HCT116 (cell line): Measurements from ENCODE around the gene PTOV1. TPM values are rescaled to one million over a fixed set of nuclear protein-coding genes. Genes with fewer than 3 reads are reported as not detected.
A peak's percentile ranks its signal among the peaks of the same experiment; 100 is the strongest.

ENCODE experiments used
- ATAC-seq: fragments of 200-7000 bp; cut with Tn5 transposase; 2 replicates; pipeline ENCODE4 v1.9.1; 2020; ENCODE audit warnings: mild to moderate bottlenecking, moderate library complexity
- BruUV-seq: library from RNA; stranded (reverse); fragments of 400-500 nt; replicated peaks from 2 replicates; lab custom pipeline; 2021; lab: Mats Ljungman, UMichigan
- CTCF ChIA-PET: fragments of 300-600 bp; sonication (Branson Sonifier 250); formaldehyde crosslinking; loops from one replicate; lab custom pipeline; 2021; ENCODE audit warnings: antibody characterized with exemption; lab: Charles Lee
- POLR2A ChIA-PET: fragments of 300-600, 350-600 bp; sonication (Branson Sonifier 250); formaldehyde crosslinking; loops from one replicate; lab custom pipeline; 2021; ENCODE audit warnings: antibody characterized with exemption; lab: Charles Lee
- RAD21 ChIA-PET, 2 experiments: fragments of 300-600 bp; sonication (Branson Sonifier 250); formaldehyde crosslinking; loops; one replicate each; lab custom pipeline; 2023; ENCODE audit warnings: low total read pairs in 2 of 2; ENCODE audit not compliant: uncharacterized antibody in 2 of 2, unreplicated experiment in 2 of 2, low non-redundant PET in 1 of 2; lab: Charles Lee
- DNase-seq: peaks from one replicate; pipeline ENCODE4 v3.0.0-alpha.2; 2010; ENCODE audit warnings: low read depth, low spot score
- H2AFZ ChIP-seq: fragments of 200-600 bp; shearing (Covaris generic), sonication (generic); 2 replicates; pipeline ENCODE4 v1.6.1; 2017; ENCODE audit warnings: low read depth, mixed run types, mixed read lengths, antibody characterized with exemption, low read length; ENCODE audit not compliant: poor library complexity, severe bottlenecking
- H3K27ac ChIP-seq: 2 replicates; pipeline ENCODE4 v1.5.1; 2012; ENCODE audit warnings: low read depth, low read length
- H3K27me3 ChIP-seq: fragments of 200-600 bp; sonication (generic); 2 replicates; pipeline ENCODE4 v1.6.1; 2016; ENCODE audit warnings: mixed run types, low read length, mixed read lengths; ENCODE audit not compliant: insufficient read depth
- H3K36me3 ChIP-seq, 2 experiments: fragments of 200-500 bp in 1 of 2; fragments of 200-600 bp in 1 of 2; sonication (Bioruptor generic) in 1 of 2; sonication (generic) in 1 of 2; 2 replicates each; pipeline versions ENCODE4 v1.5.1 to v1.6.1; 2014 to 2016; ENCODE audit warnings: low read length in 2 of 2, inconsistent platforms in 1 of 2, mixed read lengths in 1 of 2, mixed run types in 1 of 2; ENCODE audit not compliant: insufficient read depth in 2 of 2, control insufficient read depth in 1 of 2
- H3K4me1 ChIP-seq, 2 experiments: fragments of 200-600 bp in 1 of 2; sonication (generic) in 1 of 2; 2 replicates each; pipeline versions ENCODE4 v1.5.1 to v1.6.1; 2012 to 2017; ENCODE audit warnings: low read length in 2 of 2, inconsistent platforms in 1 of 2, mild to moderate bottlenecking in 1 of 2, mixed read lengths in 1 of 2, mixed run types in 1 of 2, moderate library complexity in 1 of 2; ENCODE audit not compliant: insufficient read depth in 2 of 2, control insufficient read depth in 1 of 2
- H3K4me2 ChIP-seq: fragments of 200-600 bp; sonication (generic); 2 replicates; pipeline ENCODE4 v1.6.1; 2017; ENCODE audit warnings: mixed run types, low read length, mixed read lengths
- H3K4me3 ChIP-seq, 2 experiments: fragments of 200-600 bp in 1 of 2; sonication (generic) in 1 of 2; replicated peaks in 1 of 2; 2 replicates each; pipeline ENCODE4 v1.5.1; 2011 to 2016; ENCODE audit warnings: low read length in 2 of 2, control low read depth in 1 of 2, low read depth in 1 of 2, mild to moderate bottlenecking in 1 of 2, mixed read lengths in 1 of 2, mixed run types in 1 of 2
- H3K79me2 ChIP-seq: fragments of 200-600 bp; sonication (generic); 2 replicates; pipeline ENCODE4 v1.6.1; 2017; ENCODE audit warnings: mild to moderate bottlenecking, mixed run types, low read length, moderate library complexity, mixed read lengths; ENCODE audit not compliant: insufficient read depth
- H3K9ac ChIP-seq: fragments of 200-600 bp; sonication (generic); 2 replicates; pipeline ENCODE4 v1.6.1; 2016; ENCODE audit warnings: low read length, mixed read lengths
- H3K9me2 ChIP-seq: fragments of 200-600 bp; sonication (generic), shearing (Covaris generic); 2 replicates; pipeline ENCODE4 v1.6.1; 2017; ENCODE audit warnings: mixed run types, mild to moderate bottlenecking, moderate library complexity; ENCODE audit not compliant: insufficient read depth
- H3K9me3 ChIP-seq, 2 experiments: fragments of 200-500 bp in 1 of 2; fragments of 200-600 bp in 1 of 2; sonication (Bioruptor generic) in 1 of 2; sonication (generic) in 1 of 2; 2 replicates each; pipeline ENCODE4 v1.6.1; 2014 to 2017; ENCODE audit warnings: low read length in 2 of 2, mixed read lengths in 2 of 2, inconsistent platforms in 1 of 2, low read depth in 1 of 2, mild to moderate bottlenecking in 1 of 2, mixed run types in 1 of 2, moderate library complexity in 1 of 2; ENCODE audit not compliant: control insufficient read depth in 1 of 2, insufficient read depth in 1 of 2
- H4K20me1 ChIP-seq: fragments of 200-600 bp; sonication (generic), shearing (Covaris generic); 2 replicates; pipeline ENCODE4 v1.6.1; 2017; ENCODE audit warnings: mixed run types, mild to moderate bottlenecking, moderate library complexity; ENCODE audit not compliant: insufficient read depth
- EGR1 ChIP-seq: IDR thresholded peaks from 2 replicates; pipeline ENCODE4 v1.6.1; 2012; ENCODE audit warnings: low read depth
- SRF ChIP-seq: IDR thresholded peaks from 2 replicates; pipeline ENCODE4 v1.6.1; 2012; ENCODE audit warnings: low read depth
- intact Hi-C: fragments of 100-400 bp; cut with micrococcal nuclease; formaldehyde crosslinking; loops from 2 replicates; pipeline ENCODE4 v1.10.0; 2022
- total RNA-seq: library from RNA; stranded (reverse); gene quantifications from one replicate; pipeline ENCODE4 v1.2.1, GENCODE V29; 2021; ENCODE audit not compliant: unreplicated experiment
- TF ChIP-seq, protein P1 (sequence below): IDR thresholded peaks from 2 replicates; pipeline ENCODE4 v1.6.1; 2012; ENCODE audit warnings: low read depth

Gene PTOV1
- total RNA-seq, 1 experiment from 2014 or later, result 236 TPM

DNA sequence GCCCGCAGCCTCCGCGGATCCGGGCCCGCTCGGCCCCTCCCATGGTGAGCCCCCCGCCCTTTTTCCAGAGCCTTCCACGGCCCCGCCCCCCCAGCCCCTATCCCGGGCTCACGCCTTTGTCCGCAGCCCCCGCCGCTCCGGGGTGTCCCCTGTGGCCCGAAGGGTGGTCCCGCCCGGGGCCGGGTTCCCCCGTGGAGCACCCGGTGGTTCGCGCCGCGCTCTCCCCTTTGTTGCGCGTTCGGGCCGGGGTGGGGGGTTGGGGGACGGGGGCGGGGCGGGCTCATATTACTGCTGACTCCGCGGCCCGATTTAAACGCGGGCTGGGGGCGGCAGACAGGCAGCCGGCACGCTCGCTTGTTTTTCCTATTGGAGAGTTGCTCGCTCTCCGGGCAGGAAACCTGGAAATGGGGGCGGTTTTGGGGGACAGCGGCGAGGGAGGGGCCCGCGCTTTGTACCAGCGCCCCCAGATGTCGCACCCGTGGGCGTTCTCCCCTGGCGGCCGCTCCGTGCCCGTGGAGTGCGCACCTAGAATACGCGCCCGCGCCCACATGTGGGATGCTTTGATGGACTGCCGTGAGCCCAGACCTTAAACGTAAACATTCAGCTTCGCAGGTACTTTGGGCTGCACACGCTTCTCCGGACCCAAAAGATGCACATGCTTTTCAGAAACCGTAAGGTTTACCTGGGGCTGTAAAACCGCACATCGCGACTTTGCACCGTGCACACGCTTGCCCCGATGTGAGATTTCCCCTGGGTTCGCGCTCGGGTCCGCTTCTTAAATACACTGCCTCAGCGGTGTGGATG, 699 bp downstream of the PTOV1 start:
- Histone ChIP-seq H3K9ac (peak overlapping the region; percentile 97), H4K20me1 (no peaks in the 10 kb centered on the region), H3K36me3 (peaks cover 4 to 5% of the 10 kb centered on the region in 2 experiments; a peak in 3 of 4 replicates), H2AFZ (no peak overlapping the region), H3K79me2 (peaks cover 44% of the 10 kb centered on the region), H3K4me2 (peak overlapping the region; percentile 98), H3K4me1 (peaks cover 34 to 42% of the 10 kb centered on the region in 2 experiments), H3K9me2 (no peaks in the 10 kb centered on the region), H3K4me3 (peak overlapping the region; percentile 85 to 90), H3K9me3 (no peaks in the 10 kb centered on the region), H3K27me3 (no peaks in the 10 kb centered on the region), H3K27ac (peak overlapping the region; percentile 91)
- ChIA-PET CTCF (interaction anchor here (1.5 kb wide), 1 partner anchor 12 kb away, joined by 3 read pairs; no protein-coding TSS in a partner anchor), POLR2A (interaction anchor here (2.3 kb wide), 1 partner anchor 175 kb away, joined by 7 read pairs; the partner anchor contains the start of gene PRMT1), RAD21 (no interaction called here)
- TF ChIP-seq SRF (no peak), EGR1 (peak; percentile 42; the same call in 1 of the 2 replicates)
- TF ChIP-seq, protein P1, sequence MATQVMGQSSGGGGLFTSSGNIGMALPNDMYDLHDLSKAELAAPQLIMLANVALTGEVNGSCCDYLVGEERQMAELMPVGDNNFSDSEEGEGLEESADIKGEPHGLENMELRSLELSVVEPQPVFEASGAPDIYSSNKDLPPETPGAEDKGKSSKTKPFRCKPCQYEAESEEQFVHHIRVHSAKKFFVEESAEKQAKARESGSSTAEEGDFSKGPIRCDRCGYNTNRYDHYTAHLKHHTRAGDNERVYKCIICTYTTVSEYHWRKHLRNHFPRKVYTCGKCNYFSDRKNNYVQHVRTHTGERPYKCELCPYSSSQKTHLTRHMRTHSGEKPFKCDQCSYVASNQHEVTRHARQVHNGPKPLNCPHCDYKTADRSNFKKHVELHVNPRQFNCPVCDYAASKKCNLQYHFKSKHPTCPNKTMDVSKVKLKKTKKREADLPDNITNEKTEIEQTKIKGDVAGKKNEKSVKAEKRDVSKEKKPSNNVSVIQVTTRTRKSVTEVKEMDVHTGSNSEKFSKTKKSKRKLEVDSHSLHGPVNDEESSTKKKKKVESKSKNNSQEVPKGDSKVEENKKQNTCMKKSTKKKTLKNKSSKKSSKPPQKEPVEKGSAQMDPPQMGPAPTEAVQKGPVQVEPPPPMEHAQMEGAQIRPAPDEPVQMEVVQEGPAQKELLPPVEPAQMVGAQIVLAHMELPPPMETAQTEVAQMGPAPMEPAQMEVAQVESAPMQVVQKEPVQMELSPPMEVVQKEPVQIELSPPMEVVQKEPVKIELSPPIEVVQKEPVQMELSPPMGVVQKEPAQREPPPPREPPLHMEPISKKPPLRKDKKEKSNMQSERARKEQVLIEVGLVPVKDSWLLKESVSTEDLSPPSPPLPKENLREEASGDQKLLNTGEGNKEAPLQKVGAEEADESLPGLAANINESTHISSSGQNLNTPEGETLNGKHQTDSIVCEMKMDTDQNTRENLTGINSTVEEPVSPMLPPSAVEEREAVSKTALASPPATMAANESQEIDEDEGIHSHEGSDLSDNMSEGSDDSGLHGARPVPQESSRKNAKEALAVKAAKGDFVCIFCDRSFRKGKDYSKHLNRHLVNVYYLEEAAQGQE, result no peak
- ATAC-seq (peak; percentile 7), DNase-seq (no peak)
- intact Hi-C loops, result no loop called here
- no TSS peak for BruUV-seq
